ENCODE results near the gene SGO2.

Gene SGO2

GRCh38 chr2:200525882-200526651 lies at the start of gene SGO2:
SGO2 (plus strand) TSS chr2:200526207; CDS start chr2:200532976, 6,769 bp downstream.
- DNase-seq, result peak; percentile 100

DNA sequence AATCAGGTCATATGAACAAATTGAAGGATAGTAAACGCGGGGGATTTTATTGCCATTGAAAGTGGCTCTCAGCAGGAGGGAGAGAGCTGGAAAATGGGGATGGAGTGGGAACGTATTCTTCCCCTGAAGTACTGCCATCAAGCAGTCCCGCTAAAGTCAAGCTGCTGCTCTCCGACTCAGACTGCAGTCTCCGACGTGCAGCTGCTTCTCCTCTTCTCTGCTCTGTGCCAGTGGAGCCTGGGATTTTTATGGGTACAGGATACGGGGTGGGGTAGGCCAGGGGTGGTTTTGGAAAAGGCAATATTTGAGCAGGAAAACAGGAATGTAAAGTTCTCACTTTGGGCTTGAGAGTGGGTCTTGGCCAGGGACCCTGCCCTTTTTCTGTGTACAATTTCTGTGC lies 49.2 kb upstream of the SGO2 start:
- DNase-seq, result no peak

- DNase-seq, result no peak
Observed at GRCh38 chr2:200477667-200478131, 48.3 kb upstream of the SGO2 start.

- DNase-seq, result no peak
Observed at GRCh38 chr2:200479692-200480265, 46.2 kb upstream of the SGO2 start.

- no peak for DNase-seq
Observed at GRCh38 chr2:200482194-200482593, 43.8 kb upstream of the SGO2 start.

- peak; percentile 52 to 84 for DNase-seq
Observed at GRCh38 chr2:200483729-200484198, 42.2 kb upstream of the SGO2 start.

- no peak for DNase-seq
Observed at GRCh38 chr2:200484934-200485333, 41.1 kb upstream of the SGO2 start.

- no peak for DNase-seq
Observed at GRCh38 chr2:200486529-200486928, 39.5 kb upstream of the SGO2 start.

GRCh38 chr2:200488169-200488568 lies 37.8 kb upstream of the SGO2 start:
- no peak for DNase-seq

GRCh38 chr2:200490001-200490400 lies 36.0 kb upstream of the SGO2 start:
- no peak for DNase-seq

- DNase-seq, result no peak
Observed at GRCh38 chr2:200492656-200493055, 33.4 kb upstream of the SGO2 start.

DNA sequence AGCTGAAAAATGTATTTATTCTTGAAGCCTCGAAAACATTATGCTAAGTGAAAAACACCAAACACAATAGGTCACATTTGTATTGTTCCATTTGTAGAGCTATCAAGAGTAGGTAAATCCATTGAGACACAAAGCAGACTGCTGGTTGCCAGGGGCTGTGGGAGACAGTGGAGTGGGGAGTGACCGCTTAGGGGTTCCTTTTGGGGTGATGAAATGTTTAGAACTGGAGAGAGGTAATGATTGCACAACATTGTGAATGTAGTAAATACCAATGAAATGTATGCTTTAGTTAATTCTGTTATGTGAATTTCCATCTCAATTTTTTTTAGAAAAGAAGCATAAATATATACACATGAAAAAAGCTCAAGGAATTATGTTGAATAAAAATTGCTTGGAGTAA lies 32.0 kb upstream of the SGO2 start:
- no peak for DNase-seq

DNA sequence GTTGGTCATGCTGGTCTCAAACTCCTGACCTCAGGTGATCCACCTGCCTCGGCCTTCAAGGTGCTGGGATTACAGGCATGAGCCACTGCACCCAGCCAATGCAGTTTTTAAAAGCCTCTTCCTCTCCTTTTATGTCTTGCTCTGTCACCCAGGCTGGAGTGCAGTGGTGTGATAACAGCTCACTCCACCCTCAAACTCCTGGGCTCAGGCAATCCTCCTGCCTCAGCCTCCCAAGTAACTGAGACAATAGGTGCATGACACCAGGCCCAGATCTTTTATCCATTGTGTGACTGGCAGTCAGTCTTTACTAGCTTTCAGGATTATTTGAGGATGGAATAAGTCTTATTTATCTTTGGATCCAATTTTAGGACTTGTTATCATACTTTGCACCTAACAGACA lies 29.3 kb upstream of the SGO2 start:
- DNase-seq, result no peak

GRCh38 chr2:200498402-200499162 lies 27.4 kb upstream of the SGO2 start:
- no peak for DNase-seq

DNA sequence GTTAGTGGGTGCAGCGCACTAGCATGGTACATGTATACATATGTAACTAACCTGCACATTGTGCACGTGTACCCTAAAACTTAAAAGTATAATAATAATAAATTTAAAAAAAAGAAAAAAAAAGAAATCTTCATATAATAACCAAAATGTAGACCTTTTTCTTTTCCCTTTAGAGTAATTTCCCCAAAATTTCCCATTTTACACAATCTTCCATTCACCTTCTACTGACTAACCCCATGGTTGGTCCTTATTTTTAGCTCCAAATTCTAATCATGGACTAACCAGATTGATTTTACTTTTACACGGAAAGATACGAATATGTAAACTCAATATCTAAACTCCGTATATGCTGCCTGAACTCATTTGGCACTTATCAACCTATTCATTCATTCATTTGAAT lies 23.8 kb upstream of the SGO2 start:
- DNase-seq, result no peak

DNA sequence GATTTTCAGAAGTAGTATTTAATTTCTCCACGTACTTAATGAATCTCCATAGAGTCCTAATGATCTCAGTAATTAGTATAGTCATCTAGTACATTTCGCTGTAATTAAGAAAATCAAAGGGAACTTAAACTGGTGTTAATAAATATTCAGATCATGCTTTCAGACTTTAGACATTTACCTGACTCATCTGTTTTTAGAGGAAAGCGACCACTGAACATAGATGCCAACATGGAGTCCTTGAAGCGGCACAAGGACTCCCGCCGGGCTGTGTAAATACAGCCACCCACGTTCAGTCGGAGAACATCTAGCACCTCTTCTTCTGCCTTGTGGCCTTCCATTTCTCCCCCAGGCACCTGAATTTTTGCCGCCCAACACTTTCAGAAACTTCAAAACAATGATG lies 19.3 kb upstream of the SGO2 start:
- DNase-seq, result no peak

DNA sequence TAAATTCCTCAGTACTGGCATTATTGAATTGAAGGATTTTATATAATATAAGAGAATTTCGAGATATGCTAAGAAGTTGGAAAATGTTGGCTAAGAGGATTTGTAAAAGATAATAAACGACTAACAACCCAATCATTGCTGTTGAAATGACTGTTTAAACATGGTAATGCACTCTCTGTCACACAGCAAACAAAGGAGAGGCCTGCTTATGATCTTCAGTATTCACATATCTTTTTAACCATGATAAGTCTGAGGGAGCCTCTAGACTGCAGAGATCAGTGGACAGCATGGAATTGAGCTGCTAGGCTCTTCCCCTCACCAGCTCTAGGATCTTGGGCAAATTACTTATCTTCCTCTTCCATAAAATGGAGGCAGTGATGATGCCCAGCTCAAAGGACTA lies 18.8 kb upstream of the SGO2 start:
- DNase-seq, result no peak

DNA sequence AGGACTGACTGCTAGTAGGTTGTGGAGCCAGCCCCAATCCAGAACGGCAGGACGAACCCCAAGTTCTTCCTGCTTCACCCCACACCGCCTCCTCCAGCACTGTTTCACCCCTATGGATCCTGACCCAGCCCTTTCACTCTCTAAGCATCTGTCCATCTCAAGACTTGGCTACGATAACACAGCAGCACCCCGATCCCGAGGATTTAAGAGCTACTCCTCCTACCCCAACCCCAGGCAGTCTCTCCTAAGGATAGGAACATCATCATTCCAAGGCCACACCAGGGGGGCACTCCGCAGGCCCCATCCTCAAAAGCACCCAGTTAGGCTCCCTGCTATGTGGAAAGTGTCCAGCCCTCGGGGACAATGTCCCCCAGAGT lies 16.8 kb upstream of the SGO2 start:
- peak; percentile 22 to 49 for DNase-seq

GRCh38 chr2:200509612-200510433 lies 16.2 kb upstream of the SGO2 start, which contains the start of gene KCTD18:
KCTD18 (minus strand) TSS chr2:200510068; CDS start chr2:200507016, 3,052 bp downstream.
- peak; percentile 91 to 93 for DNase-seq

DNA sequence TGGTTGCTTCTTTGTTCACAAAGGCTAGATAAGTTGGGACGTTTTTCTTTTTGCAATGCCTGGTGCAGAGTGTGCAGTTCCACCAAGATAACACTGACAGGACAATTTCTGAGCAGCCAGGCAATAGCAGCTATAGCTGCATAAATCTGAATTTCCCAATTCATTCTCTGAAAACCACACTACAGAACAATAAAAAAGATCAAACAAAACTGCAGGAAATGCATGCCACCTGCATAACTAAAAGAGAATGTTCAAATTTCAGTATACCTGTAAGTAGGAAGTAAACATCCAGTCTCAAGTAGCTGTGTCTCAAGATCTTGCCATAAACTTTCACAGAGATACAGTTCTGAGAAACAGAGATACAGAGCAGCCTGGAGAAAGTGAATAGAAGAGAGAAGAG lies 10.9 kb upstream of the SGO2 start:
- no peak for DNase-seq

DNA sequence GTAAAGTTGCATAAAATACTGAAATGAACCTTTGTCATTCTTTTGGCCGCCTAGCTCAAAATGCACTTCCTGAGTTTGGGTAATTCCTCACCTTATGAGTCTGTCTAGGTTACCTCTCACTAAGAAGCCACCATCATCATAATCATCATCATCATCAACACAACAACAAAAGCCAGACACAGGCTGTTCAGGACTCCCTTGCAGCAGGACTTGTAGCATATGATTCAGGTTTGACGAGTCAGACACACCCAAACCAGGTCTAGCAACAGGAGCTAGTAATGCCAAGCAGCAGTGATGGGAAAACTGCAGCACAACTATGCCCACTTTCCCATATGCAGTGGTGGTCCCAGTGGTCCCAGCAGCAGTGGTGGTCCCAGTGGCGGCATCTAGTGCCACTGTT lies 2.8 kb upstream of the SGO2 start:
- DNase-seq, result no peak

GRCh38 chr2:200523604-200524003 lies 2.4 kb upstream of the SGO2 start:
- DNase-seq, result no peak

- no peak for DNase-seq
Observed at GRCh38 chr2:200525066-200525465, 941 bp upstream of the SGO2 start.
